ENCODE data around the gene EXOC1.

Gene EXOC1

GRCh38 chr4:55949482-55949802 lies 96.0 kb downstream of the EXOC1 start:
- no peak for DNase-seq (ENCODE audit: low spot score)

- no peak for DNase-seq (ENCODE audit: low spot score)
These were observed 97.9 kb downstream of the EXOC1 start for GRCh38 chr4:55951191-55951922.

Data from kidney tubule cell (primary cell).